Measurements from ENCODE around the gene PDZRN3.
A peak's percentile ranks its signal among the peaks of the same experiment; 100 is the strongest.

Gene PDZRN3

DNA sequence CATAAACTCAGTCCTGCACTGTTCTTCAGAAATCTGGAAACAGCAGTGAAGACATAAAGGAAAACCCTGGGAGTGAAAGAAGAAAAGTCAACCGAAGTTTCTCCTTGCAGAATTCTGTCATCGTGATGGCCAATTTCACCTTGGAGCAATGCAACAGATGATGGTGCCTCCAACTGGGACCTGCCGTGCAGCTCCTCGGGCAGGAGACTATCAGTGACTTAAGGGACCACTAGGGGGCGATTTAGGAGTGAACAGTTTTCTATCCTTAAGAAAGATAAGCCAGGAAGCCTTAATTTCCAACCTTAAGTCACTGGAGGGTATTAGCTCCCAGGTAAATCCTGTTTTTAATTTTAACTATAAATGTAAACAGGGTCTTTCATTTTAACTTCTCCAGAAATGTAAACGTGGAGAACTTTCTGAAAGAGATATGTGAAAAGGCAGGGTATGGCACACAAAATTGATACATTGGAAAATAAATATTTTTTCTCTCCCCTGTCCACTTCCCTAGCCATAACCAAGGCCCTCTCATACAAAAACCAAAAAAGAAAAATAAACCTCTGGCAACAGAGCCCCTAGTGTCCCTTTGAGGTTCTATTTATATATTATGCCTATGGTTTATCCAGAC, 116.3 kb downstream of the PDZRN3 start:
- Histone ChIP-seq H3K36me3 (ENCODE audit: insufficient read depth, low read length) (no peaks in the 10 kb centered on the region), H3K4me3 (ENCODE audit: low read depth, low read length) (no peak overlapping the region), H2AFZ (ENCODE audit: low read length, unreplicated experiment) (no peak overlapping the region), H3K27ac (ENCODE audit: low read depth, low read length) (no peak overlapping the region), H3K4me1 (ENCODE audit: control insufficient read depth, insufficient read depth, low read length, unreplicated experiment) (peaks cover 11% of the 10 kb centered on the region), H3K79me2 (ENCODE audit: control insufficient read depth, insufficient read depth, low read length, unreplicated experiment) (no peaks in the 10 kb centered on the region), H3K27me3 (ENCODE audit: insufficient read depth, low read length) (no peaks in the 10 kb centered on the region)

- Histone ChIP-seq H3K27ac (ENCODE audit: low read depth, low read length) (no peak overlapping the region), H3K27me3 (ENCODE audit: insufficient read depth, low read length) (no peaks in the 10 kb centered on the region), H2AFZ (ENCODE audit: low read length, unreplicated experiment) (no peak overlapping the region), H3K4me1 (ENCODE audit: control insufficient read depth, insufficient read depth, low read length, unreplicated experiment) (peaks cover 14% of the 10 kb centered on the region), H3K36me3 (ENCODE audit: insufficient read depth, low read length) (no peaks in the 10 kb centered on the region), H3K79me2 (ENCODE audit: control insufficient read depth, insufficient read depth, low read length, unreplicated experiment) (no peaks in the 10 kb centered on the region), H3K4me3 (ENCODE audit: low read depth, low read length) (no peak overlapping the region)
These were observed 119.9 kb downstream of the PDZRN3 start for GRCh38 chr3:73504852-73505251.

DNA sequence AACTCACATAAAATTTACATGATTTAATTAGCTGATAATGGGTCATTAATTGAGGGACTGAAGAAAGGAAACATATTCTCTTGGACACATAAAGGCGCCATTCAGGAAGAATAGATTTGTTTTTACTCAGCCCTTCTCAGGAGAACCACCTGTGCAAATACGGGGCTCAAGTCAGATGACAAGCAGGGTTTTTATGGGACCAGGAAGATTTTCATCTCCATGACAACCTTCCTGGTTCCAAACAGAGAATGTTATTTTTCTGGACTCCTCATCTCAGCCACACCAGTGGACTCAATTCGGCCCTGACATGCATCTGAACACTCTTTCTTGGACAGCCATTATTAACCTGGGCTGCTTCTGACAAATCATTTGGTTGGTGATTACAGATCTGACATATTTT, 120.5 kb downstream of the PDZRN3 start:
- H3K79me2 ChIP-seq (ENCODE audit: control insufficient read depth, insufficient read depth, low read length, unreplicated experiment) = no peaks in the 10 kb centered on the region
- peaks cover 14% of the 10 kb centered on the region for H3K4me1 ChIP-seq (ENCODE audit: control insufficient read depth, insufficient read depth, low read length, unreplicated experiment)
- H3K27me3 ChIP-seq (ENCODE audit: insufficient read depth, low read length) = no peaks in the 10 kb centered on the region
- no peak overlapping the region for H3K27ac ChIP-seq (ENCODE audit: low read depth, low read length)
- H2AFZ ChIP-seq (ENCODE audit: low read length, unreplicated experiment) = no peak overlapping the region
- H3K36me3 ChIP-seq (ENCODE audit: insufficient read depth, low read length) = no peaks in the 10 kb centered on the region
- no peak overlapping the region for H3K4me3 ChIP-seq (ENCODE audit: low read depth, low read length)

DNA sequence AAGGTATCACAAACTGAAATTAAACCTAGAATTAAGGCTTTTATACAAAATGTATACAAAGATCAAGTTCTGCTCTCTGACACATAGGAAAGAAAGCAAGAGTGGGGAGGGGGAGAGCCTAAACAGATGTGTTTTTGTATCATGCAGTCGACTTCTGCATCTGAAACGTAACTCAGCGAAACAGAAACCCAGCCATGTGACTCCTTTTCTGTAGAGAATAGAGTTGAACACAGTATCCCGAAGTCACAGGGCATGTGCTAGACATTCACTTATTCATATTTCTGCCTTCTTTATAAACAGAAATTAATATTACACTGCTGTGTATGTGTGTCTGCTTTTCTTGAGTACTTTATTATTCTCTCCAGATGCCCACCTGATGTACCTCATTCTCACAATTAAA, 121.0 kb downstream of the PDZRN3 start:
- H3K36me3 ChIP-seq (ENCODE audit: insufficient read depth, low read length) = no peaks in the 10 kb centered on the region
- no peaks in the 10 kb centered on the region for H3K79me2 ChIP-seq (ENCODE audit: control insufficient read depth, insufficient read depth, low read length, unreplicated experiment)
- no peak overlapping the region for H2AFZ ChIP-seq (ENCODE audit: low read length, unreplicated experiment)
- 0 out of 2 replicates have a peak overlapping the region, but pooled peaks have one; percentile 18 for H3K27ac ChIP-seq (ENCODE audit: low read depth, low read length)
- no peaks in the 10 kb centered on the region for H3K27me3 ChIP-seq (ENCODE audit: insufficient read depth, low read length)
- no peak overlapping the region for H3K4me3 ChIP-seq (ENCODE audit: low read depth, low read length)
- H3K4me1 ChIP-seq (ENCODE audit: control insufficient read depth, insufficient read depth, low read length, unreplicated experiment) = peaks cover 14% of the 10 kb centered on the region

DNA sequence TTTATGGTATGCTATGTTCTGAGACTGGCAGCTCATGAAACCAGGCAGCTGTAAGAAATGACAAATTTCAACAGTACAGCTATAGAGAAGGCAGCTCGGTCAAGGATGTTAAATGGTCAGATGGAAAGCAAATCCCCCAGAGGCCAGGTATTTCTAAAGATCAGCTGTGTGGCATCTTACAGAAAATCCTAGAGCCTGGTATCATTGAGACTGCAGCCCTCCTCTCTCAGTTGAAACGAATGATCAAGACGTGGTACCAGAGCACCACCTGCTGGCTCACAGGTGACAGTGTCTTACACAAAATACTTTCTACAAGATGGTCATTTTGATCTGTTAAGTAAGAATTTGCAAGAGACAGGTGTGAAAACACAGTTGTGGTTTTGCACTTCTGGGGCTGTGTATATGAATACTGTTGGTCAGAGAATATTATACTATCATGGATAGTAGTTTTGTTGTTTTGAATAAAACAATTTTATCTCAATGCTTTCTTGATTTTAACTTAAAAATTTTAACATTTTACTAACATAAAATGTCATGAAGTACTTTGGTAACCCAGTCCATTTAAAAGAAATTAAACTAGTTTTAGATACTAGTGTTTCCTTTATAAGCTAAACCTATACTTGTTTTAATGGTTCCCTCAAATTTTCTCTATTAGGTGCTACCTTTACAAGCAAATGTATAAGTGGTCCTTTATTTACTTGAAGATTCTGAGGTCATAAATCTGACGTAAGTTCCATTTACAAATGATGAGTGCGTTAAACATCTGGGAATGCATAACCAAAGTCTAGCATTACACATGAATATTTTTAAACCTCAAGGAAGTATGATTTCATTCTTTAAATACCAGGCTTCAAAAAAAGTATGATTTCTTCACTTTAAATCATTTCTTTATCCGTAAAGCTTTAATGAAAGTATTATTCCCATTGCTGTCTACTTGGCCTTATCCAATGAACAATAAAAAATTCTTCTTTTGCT, 121.8 kb downstream of the PDZRN3 start:
- H3K36me3 ChIP-seq (ENCODE audit: insufficient read depth, low read length) = no peaks in the 10 kb centered on the region
- H3K79me2 ChIP-seq (ENCODE audit: control insufficient read depth, insufficient read depth, low read length, unreplicated experiment) = no peaks in the 10 kb centered on the region
- H3K27me3 ChIP-seq (ENCODE audit: insufficient read depth, low read length) = no peaks in the 10 kb centered on the region
- H2AFZ ChIP-seq (ENCODE audit: low read length, unreplicated experiment) = no peak overlapping the region
- peaks cover 14% of the 10 kb centered on the region for H3K4me1 ChIP-seq (ENCODE audit: control insufficient read depth, insufficient read depth, low read length, unreplicated experiment)
- no peak overlapping the region for H3K4me3 ChIP-seq (ENCODE audit: low read depth, low read length)
- H3K27ac ChIP-seq (ENCODE audit: low read depth, low read length) = 0 out of 2 replicates have a peak overlapping the region, but pooled peaks have one; percentile 18

GRCh38 chr3:73500321-73500720, 124.4 kb downstream of the PDZRN3 start:
- H3K36me3 ChIP-seq (ENCODE audit: insufficient read depth, low read length) = no peaks in the 10 kb centered on the region
- no peaks in the 10 kb centered on the region for H3K27me3 ChIP-seq (ENCODE audit: insufficient read depth, low read length)
- no peaks in the 10 kb centered on the region for H3K79me2 ChIP-seq (ENCODE audit: control insufficient read depth, insufficient read depth, low read length, unreplicated experiment)
- no peak overlapping the region for H3K27ac ChIP-seq (ENCODE audit: low read depth, low read length)
- peaks cover 14% of the 10 kb centered on the region for H3K4me1 ChIP-seq (ENCODE audit: control insufficient read depth, insufficient read depth, low read length, unreplicated experiment)
- H3K4me3 ChIP-seq (ENCODE audit: low read depth, low read length) = no peak overlapping the region
- H2AFZ ChIP-seq (ENCODE audit: low read length, unreplicated experiment) = no peak overlapping the region

- Histone ChIP-seq H3K27ac (ENCODE audit: low read depth, low read length) (no peak overlapping the region), H3K4me3 (ENCODE audit: low read depth, low read length) (no peak overlapping the region), H3K27me3 (ENCODE audit: insufficient read depth, low read length) (no peaks in the 10 kb centered on the region), H3K4me1 (ENCODE audit: control insufficient read depth, insufficient read depth, low read length, unreplicated experiment) (peaks cover 14% of the 10 kb centered on the region), H3K79me2 (ENCODE audit: control insufficient read depth, insufficient read depth, low read length, unreplicated experiment) (no peaks in the 10 kb centered on the region), H2AFZ (ENCODE audit: low read length, unreplicated experiment) (no peak overlapping the region), H3K36me3 (ENCODE audit: insufficient read depth, low read length) (no peaks in the 10 kb centered on the region)
These were observed 125.0 kb downstream of the PDZRN3 start for GRCh38 chr3:73499787-73500186.

DNA sequence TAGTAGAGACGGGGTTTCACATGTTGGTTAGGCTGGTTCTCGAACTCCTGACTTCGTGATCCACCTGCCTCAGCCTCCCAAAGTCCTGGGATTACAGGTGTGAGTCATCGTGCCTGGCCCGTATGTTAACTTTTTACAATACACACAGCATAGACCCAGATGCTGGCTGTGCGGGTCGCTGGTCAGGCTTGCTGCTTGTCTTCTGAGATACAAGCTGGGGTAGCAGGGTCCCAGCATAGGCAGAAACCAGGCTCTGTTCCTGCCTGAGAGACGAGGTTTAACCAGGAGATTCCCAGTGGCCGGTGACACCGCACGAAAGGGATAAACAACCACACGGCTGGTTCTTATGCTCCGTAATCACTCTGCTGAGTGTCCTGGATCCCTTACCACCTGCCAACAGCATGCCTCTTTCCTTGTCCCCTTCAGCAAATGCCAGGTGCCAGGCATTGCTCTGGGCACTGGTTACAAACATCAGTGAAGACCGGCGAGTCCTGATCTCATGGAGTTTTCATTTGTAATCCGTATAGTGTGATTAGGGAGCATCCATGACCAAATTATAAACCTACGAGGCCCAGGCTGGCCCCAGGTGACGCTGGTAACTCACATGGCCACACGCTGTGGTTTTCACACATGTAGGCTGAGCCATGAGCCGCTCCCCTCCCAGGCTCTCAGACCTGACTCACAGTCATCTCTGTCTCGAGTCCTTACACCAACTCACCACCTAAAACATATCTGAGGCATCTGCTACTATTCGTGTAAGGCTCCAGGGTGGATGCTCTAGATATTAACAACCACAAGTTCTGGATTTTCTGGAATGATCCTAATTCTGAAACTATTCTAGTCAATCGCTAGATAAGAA, 125.7 kb downstream of the PDZRN3 start:
- Histone ChIP-seq H3K27me3 (ENCODE audit: insufficient read depth, low read length) (no peaks in the 10 kb centered on the region), H3K4me1 (ENCODE audit: control insufficient read depth, insufficient read depth, low read length, unreplicated experiment) (peaks cover 17% of the 10 kb centered on the region), H3K79me2 (ENCODE audit: control insufficient read depth, insufficient read depth, low read length, unreplicated experiment) (no peaks in the 10 kb centered on the region), H3K27ac (ENCODE audit: low read depth, low read length) (no peak overlapping the region), H2AFZ (ENCODE audit: low read length, unreplicated experiment) (no peak overlapping the region), H3K4me3 (ENCODE audit: low read depth, low read length) (no peak overlapping the region), H3K36me3 (ENCODE audit: insufficient read depth, low read length) (no peaks in the 10 kb centered on the region)

- no peak overlapping the region for H3K27ac ChIP-seq (ENCODE audit: low read depth, low read length)
- H3K79me2 ChIP-seq (ENCODE audit: control insufficient read depth, insufficient read depth, low read length, unreplicated experiment) = no peaks in the 10 kb centered on the region
- no peak overlapping the region for H2AFZ ChIP-seq (ENCODE audit: low read length, unreplicated experiment)
These were observed 126.9 kb downstream of the PDZRN3 start for GRCh38 chr3:73497646-73498406.

More at GRCh38 chr3:73497646-73498406, 126.9 kb downstream of the PDZRN3 start:
- Histone ChIP-seq H3K27me3 (ENCODE audit: insufficient read depth, low read length) (no peaks in the 10 kb centered on the region), H3K4me1 (ENCODE audit: control insufficient read depth, insufficient read depth, low read length, unreplicated experiment) (peaks cover 10% of the 10 kb centered on the region), H3K4me3 (ENCODE audit: low read depth, low read length) (no peak overlapping the region), H3K36me3 (ENCODE audit: insufficient read depth, low read length) (no peaks in the 10 kb centered on the region)
